ENCODE data around the gene PDCD1.

The PDCD1 gene

DNA sequence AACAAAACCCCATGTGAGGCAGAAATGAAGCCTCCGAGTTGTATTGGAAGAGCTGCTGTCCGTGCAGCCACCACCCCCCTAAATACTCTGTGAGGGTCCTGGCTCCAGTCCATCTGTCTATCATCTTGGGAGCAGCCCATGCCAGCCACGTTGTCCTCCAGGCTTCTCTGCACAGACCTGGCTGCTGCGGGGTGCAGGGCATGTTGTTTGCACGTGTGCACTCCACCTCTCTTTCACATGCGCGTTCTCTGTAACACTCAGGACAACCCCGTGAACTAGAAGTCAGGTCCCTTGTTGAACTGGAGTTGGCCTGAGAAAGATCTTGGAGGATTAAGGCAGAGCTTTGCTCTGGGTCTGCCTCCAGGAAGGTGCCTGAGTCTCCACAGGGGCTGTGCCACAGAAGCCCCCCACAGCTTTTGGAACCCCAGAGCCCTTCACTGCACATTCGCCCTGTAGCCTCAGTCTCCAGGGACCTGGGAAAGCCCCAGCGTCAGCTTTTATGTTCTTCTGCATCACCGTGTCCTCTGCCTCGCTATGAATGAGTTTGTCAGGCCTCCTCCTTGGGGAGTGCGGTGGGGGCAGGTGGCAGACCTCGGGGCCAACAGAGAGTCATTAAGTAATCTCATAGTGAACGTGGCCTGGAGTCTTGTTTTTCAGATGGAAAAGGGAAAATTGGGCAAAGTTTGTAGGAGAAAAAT is 27.4 kb upstream of the PDCD1 start:
- no peak for TF ChIP-seq CTCF (IDR thresholded peaks at IDR 0.05; ENCODE audit: insufficient read depth, low read length, missing control alignments)
- H3K4me3 ChIP-seq (ENCODE audit: low read depth, low read length) = no peak overlapping the region
- CTCF ChIA-PET = interaction anchor here (1.8 kb wide), 1 partner anchor 9 kb away, joined by 5 read pairs; no protein-coding TSS in a partner anchor
- POLR2A ChIA-PET = no interaction called here
- no peak for DNase-seq (ENCODE audit: low read depth, low spot score)

DNA sequence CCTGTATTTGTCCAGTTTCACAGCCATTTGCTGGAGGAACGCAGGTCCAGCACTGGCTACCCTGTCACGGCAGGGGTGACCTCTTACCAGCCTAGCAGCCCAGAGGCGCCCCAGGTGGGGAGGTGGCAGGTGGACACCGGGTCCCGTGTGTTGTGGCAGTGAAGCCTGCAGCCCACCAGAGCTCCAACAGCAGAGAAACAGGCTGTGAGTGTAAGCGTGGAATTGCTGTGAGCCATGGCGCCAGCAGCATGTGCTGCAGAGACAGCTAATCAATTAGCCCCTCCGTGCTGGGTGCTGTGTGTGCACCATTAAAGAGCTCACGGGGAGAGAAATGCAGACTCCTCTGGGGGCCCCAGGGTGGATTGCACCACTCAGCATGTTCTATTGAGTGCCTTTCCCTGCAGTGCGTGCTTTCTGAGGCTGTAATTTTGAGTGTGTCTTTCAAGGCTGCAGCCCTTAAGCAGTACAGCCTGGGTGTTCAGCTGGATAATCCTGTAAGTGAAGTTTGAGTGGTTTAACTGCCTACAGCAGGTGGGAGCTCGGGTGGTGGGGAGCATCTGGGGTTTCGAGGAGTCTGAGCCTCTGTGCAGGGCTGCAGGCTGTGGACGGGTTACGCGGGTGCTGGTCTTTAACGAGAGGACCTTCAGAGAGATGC is 26.7 kb upstream of the PDCD1 start:
- ChIA-PET POLR2A (no interaction called here), CTCF (interaction anchor here (1.3 to 1.8 kb wide), 2 partner anchors 9 to 10 kb away, joined by 4 to 5 read pairs; no protein-coding TSS in a partner anchor)
- TF ChIP-seq CTCF (IDR thresholded peaks at IDR 0.05; ENCODE audit: insufficient read depth, low read length, missing control alignments) = no peak
- H3K4me3 ChIP-seq (ENCODE audit: low read depth, low read length) = no peak overlapping the region
- DNase-seq (ENCODE audit: low read depth, low spot score) = no peak

DNA sequence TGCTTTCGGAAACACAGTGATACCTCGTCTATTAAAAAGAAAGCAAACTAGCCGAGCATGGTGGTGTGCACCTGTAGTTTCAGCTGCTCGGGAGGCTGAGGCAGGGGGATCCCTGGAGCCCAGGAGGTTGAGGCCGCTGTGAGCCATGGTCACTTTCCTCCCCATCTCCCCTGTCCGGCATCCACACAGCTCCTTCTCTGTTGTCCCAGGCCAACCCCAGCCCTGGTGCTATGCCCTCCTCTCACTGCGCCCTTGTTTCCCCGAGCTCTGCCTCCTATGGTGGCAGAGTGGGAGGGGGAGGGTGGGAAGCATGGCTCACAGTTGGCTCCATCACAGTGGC is 26.2 kb upstream of the PDCD1 start:
- CTCF ChIA-PET = interaction anchor here (1.3 to 1.8 kb wide), 2 partner anchors 8 to 10 kb away, joined by 4 to 5 read pairs; no protein-coding TSS in a partner anchor
- TF ChIP-seq CTCF (IDR thresholded peaks at IDR 0.05; ENCODE audit: insufficient read depth, low read length, missing control alignments) = no peak
- POLR2A ChIA-PET = no interaction called here
- DNase-seq (ENCODE audit: low read depth, low spot score) = no peak
- no peak overlapping the region for H3K4me3 ChIP-seq (ENCODE audit: low read depth, low read length)

GRCh38 chr2:241882091-241882625 is 23.5 kb upstream of the PDCD1 start:
- DNase-seq (ENCODE audit: low read depth, low spot score) = no peak
- TF ChIP-seq CTCF (IDR thresholded peaks at IDR 0.05; ENCODE audit: insufficient read depth, low read length, missing control alignments) = peak; percentile 1
- ChIA-PET CTCF (no interaction called here), POLR2A (no interaction called here)
- H3K4me3 ChIP-seq (ENCODE audit: low read depth, low read length) = peak overlapping the region; percentile 10

DNA sequence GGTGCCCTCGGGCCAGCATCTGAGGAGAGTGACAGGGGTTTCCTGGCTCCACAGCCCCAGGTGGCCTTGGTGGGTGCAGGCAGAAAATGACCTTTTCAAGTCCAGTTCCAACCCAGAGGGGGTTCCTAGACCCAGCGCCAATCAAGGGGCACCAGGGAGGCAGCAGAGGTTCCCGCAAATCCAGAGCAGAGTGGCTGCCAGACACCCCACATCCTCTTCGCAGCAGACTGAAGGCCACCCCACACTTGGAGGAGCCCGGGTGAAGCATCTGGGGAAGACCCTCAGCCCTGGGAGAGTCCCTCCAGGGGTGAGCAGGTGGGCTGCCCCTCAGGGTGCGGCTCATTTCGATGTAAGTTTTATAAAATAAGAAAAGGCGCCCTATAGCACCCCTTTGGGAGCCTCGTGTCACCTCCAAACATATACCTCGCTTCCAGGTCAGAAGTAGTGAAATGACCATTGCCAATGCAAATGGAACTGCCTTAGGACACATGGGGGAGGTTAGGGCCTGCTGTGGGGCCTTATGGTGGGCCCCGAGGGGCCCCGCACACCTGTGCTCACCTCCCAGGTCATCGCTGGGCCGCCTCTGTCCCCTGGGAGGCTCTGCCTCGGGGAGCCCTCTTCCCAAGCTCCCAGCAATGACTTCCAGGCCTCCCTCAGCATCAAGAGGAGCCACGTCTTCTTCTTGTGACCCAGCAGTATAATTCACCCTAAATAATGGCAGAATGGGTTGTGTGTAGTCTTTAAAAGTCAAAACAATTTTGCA is 21.8 kb upstream of the PDCD1 start:
- H3K4me3 ChIP-seq (ENCODE audit: low read depth, low read length) = no peak overlapping the region; the same call in 1 of the 2 replicates
- ChIA-PET CTCF (no interaction called here), POLR2A (no interaction called here)
- TF ChIP-seq CTCF (IDR thresholded peaks at IDR 0.05; ENCODE audit: insufficient read depth, low read length, missing control alignments) = no peak
- DNase-seq (ENCODE audit: low read depth, low spot score) = no peak

- DNase-seq (ENCODE audit: low read depth, low spot score) = no peak
- POLR2A ChIA-PET = no interaction called here
- CTCF ChIA-PET = interaction anchor here (0.9 to 3.1 kb wide), 14 partner anchors 9 to 1028 kb away, joined by 3 to 44 read pairs (median 4); partner anchors contain the start of genes D2HGDH, DTYMK and RTP5
These were observed 20.6 kb upstream of the PDCD1 start for GRCh38 chr2:241879326-241879725.

More at GRCh38 chr2:241879326-241879725, 20.6 kb upstream of the PDCD1 start:
- H3K4me3 ChIP-seq (ENCODE audit: low read depth, low read length) = no peak overlapping the region
- no peak for TF ChIP-seq CTCF (IDR thresholded peaks at IDR 0.05; ENCODE audit: insufficient read depth, low read length, missing control alignments)

Data from AG04449 (cell line).